Measurements from ENCODE around the gene SIGLEC11. TPM values are rescaled to one million over a fixed set of nuclear protein-coding genes. Genes with fewer than 3 reads are reported as not detected.
"Not testable (repeated sequence)": the region's sequence is repeated elsewhere in the genome, so short reads cannot be mapped to it uniquely, and the experiment has no call there.

Gene SIGLEC11
- total and polyA plus RNA-seq, 2 of the 13 experiments (the other 11 are each of a cell fraction or from before 2014, with no cell fraction given), result not detected

DNA sequence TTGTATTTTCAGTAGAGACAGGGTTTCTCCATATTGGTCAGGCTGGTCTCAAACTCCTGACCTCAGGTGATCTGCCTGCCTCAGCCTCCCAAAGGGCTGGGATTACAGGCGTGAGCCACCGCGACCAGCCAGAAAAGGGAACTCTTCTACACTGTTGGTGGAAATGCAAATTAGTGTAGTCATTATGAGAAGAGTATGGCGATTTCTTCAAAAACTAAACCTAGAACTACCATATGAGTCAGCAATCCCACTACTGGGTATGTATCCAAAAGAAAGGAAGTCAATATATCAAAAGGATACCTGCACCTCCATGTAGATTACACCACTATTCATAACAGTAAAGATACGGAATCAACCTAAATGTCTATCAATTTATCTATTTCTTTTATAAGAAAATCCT is 16.4 kb downstream of the SIGLEC11 start:
- in situ Hi-C loops (cut with HindIII; ENCODE audit: extremely low pct_ligation_motif_present, low pct_unique_long_range_greater_than_20kb); BruUV-seq (replicated peaks); H3K36me3 ChIP-seq (replicated peaks in 1 of 2; ENCODE audit: control insufficient read depth in 1 of 2, insufficient read depth in 2 of 2, low read length in 2 of 2); FAIRE-seq; H3K4me2 ChIP-seq (ENCODE audit: low read depth, low read length); H2AFZ ChIP-seq (ENCODE audit: low read length); DNase-seq (ENCODE audit: low spot score); POLR2A ChIA-PET; H3K4me3 ChIP-seq (replicated peaks in 1 of 3; ENCODE audit: insufficient read depth in 1 of 3, low read depth in 2 of 3, low read length in 3 of 3); H3K27ac ChIP-seq (ENCODE audit: extremely low read length, insufficient read depth, low read length); intact Hi-C loops (cut with micrococcal nuclease; ENCODE audit: unreplicated experiment); H3K9ac ChIP-seq (ENCODE audit: insufficient read depth, low read depth, low read length); H3K9me3 ChIP-seq (ENCODE audit: low read length); CTCF ChIA-PET (ENCODE audit: low intra/inter-chr PET ratio, low total read pairs); H4K20me1 ChIP-seq (ENCODE audit: insufficient read depth, low read length); H3K27me3 ChIP-seq (ENCODE audit: control insufficient read depth in 1 of 2, insufficient read depth in 2 of 2, low read length in 2 of 2); ATAC-seq; H3K79me2 ChIP-seq (ENCODE audit: insufficient read depth, low read length): not testable (repeated sequence)
- H3K4me1 ChIP-seq (ENCODE audit: insufficient read depth, low read length), result peaks cover 42% of the 10 kb centered on the region
- WGBS (ENCODE audit: low lambda C conversion rate), result 78% methylated on average over 5 of the region's 5 CpGs

- intact Hi-C loops (cut with micrococcal nuclease; ENCODE audit: unreplicated experiment) (no loop called here), in situ Hi-C loops (cut with HindIII; ENCODE audit: extremely low pct_ligation_motif_present, low pct_unique_long_range_greater_than_20kb) (no loop called here)
- no peak for DNase-seq (ENCODE audit: low spot score)
- peaks cover 53% of the 10 kb centered on the region for H3K4me1 ChIP-seq (ENCODE audit: insufficient read depth, low read length)
- H3K27ac ChIP-seq (ENCODE audit: extremely low read length, insufficient read depth, low read length), result no peak overlapping the region
- H3K4me3 ChIP-seq (replicated peaks in 1 of 3; ENCODE audit: insufficient read depth in 1 of 3, low read depth in 2 of 3, low read length in 3 of 3), result no peak overlapping the region
- FAIRE-seq, result no peak
- no peaks in the 10 kb centered on the region for H3K79me2 ChIP-seq (ENCODE audit: insufficient read depth, low read length)
- TF ChIP-seq JUNB (CRISPR knock-in tag; IDR thresholded peaks at IDR 0.05; ENCODE audit: borderline replicate concordance) (no peak), ZNF720 (CRISPR knock-in tag; IDR thresholded peaks at IDR 0.05) (no peak), EED (CRISPR knock-in tag; IDR thresholded peaks at IDR 0.05) (no peak), GMEB2 (CRISPR knock-in tag; IDR thresholded peaks at IDR 0.05; ENCODE audit: low read depth) (no peak), HES4 (CRISPR knock-in tag; IDR thresholded peaks at IDR 0.05; ENCODE audit: borderline replicate concordance) (no peak), MBNL3 (CRISPR knock-in tag; conservative IDR thresholded peaks at IDR 0.05) (no peak), ZNF224 (CRISPR knock-in tag; IDR thresholded peaks at IDR 0.05) (no peak), NONO (IDR thresholded peaks at IDR 0.05) (no peak), NONO (CRISPR knock-in tag; conservative IDR thresholded peaks at IDR 0.05) (no peak), SATB2 (CRISPR knock-in tag; IDR thresholded peaks at IDR 0.05) (no peak), ZNF451 (CRISPR knock-in tag; IDR thresholded peaks at IDR 0.05) (no peak), IKZF1 (IDR thresholded peaks at IDR 0.05) (no peak)
- TF ChIP-seq, protein P1, sequence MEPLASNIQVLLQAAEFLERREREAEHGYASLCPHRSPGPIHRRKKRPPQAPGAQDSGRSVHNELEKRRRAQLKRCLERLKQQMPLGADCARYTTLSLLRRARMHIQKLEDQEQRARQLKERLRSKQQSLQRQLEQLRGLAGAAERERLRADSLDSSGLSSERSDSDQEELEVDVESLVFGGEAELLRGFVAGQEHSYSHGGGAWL (CRISPR knock-in tag; IDR thresholded peaks at IDR 0.05), result no peak
- TF ChIP-seq, protein P2, sequence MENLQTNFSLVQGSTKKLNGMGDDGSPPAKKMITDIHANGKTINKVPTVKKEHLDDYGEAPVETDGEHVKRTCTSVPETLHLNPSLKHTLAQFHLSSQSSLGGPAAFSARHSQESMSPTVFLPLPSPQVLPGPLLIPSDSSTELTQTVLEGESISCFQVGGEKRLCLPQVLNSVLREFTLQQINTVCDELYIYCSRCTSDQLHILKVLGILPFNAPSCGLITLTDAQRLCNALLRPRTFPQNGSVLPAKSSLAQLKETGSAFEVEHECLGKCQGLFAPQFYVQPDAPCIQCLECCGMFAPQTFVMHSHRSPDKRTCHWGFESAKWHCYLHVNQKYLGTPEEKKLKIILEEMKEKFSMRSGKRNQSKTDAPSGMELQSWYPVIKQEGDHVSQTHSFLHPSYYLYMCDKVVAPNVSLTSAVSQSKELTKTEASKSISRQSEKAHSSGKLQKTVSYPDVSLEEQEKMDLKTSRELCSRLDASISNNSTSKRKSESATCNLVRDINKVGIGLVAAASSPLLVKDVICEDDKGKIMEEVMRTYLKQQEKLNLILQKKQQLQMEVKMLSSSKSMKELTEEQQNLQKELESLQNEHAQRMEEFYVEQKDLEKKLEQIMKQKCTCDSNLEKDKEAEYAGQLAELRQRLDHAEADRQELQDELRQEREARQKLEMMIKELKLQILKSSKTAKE (CRISPR knock-in tag; IDR thresholded peaks at IDR 0.05; ENCODE audit: borderline replicate concordance), result no peak
- H3K27me3 ChIP-seq (ENCODE audit: control insufficient read depth in 1 of 2, insufficient read depth in 2 of 2, low read length in 2 of 2), result no peaks in the 10 kb centered on the region
- ChIA-PET CTCF (ENCODE audit: low intra/inter-chr PET ratio, low total read pairs) (no interaction called here), POLR2A (no interaction called here)
- H3K36me3 ChIP-seq (replicated peaks in 1 of 2; ENCODE audit: control insufficient read depth in 1 of 2, insufficient read depth in 2 of 2, low read length in 2 of 2), result no peaks in the 10 kb centered on the region
- WGBS (ENCODE audit: low lambda C conversion rate), result 70% methylated on average over 5 of the region's 5 CpGs
- no peak overlapping the region for H3K9ac ChIP-seq (ENCODE audit: insufficient read depth, low read depth, low read length)
- no peak overlapping the region for H3K4me2 ChIP-seq (ENCODE audit: low read depth, low read length)
- no peak for ATAC-seq
- no TSS peak for BruUV-seq (replicated peaks)
- no peaks in the 10 kb centered on the region for H4K20me1 ChIP-seq (ENCODE audit: insufficient read depth, low read length)
- H3K9me3 ChIP-seq (ENCODE audit: low read length), result no peaks in the 10 kb centered on the region
- H2AFZ ChIP-seq (ENCODE audit: low read length), result no peak overlapping the region
Observed at GRCh38 chr19:49940482-49940791, 20.5 kb downstream of the SIGLEC11 start.
